HepG2 (cell line): Measurements from ENCODE around the gene ADGRG6. TPM values are rescaled to one million over a fixed set of nuclear protein-coding genes. Genes with fewer than 3 reads are reported as not detected.

ENCODE experiments used
- ARID5B ChIP-seq: IDR thresholded peaks from 2 replicates; pipeline ENCODE4 v1.4.0; 2020; ENCODE audit warnings: mild to moderate bottlenecking, missing genetic modification reagents
- CBFB ChIP-seq: sonication (generic); formaldehyde crosslinking; IDR thresholded peaks from 2 replicates; pipeline ENCODE4 v1.4.0; 2020; ENCODE audit warnings: missing genetic modification reagents
- IKZF1 ChIP-seq: fragments of 450-650 bp; IDR thresholded peaks from 2 replicates; pipeline ENCODE4 v1.7.1; 2016
- IKZF4 ChIP-seq: sonication (generic); formaldehyde crosslinking; IDR thresholded peaks from 2 replicates; pipeline ENCODE4 v1.5.1; 2020; ENCODE audit warnings: borderline replicate concordance, mild to moderate bottlenecking, low read depth, missing genetic modification reagents; ENCODE audit errors: not compliant biosample characterization
- JUNB ChIP-seq: sonication (generic); formaldehyde crosslinking; IDR thresholded peaks from 2 replicates; pipeline ENCODE4 v1.8.0; 2022; ENCODE audit warnings: missing genetic modification reagents, mild to moderate bottlenecking, borderline replicate concordance
- KLF9 ChIP-seq: IDR thresholded peaks from 2 replicates; pipeline ENCODE4 v1.6.1; 2016; ENCODE audit warnings: low read depth
- NFYC ChIP-seq: IDR thresholded peaks from 2 replicates; pipeline ENCODE4 v1.6.1; 2016; ENCODE audit warnings: missing genetic modification reagents, missing compliant biosample characterization
- RARG ChIP-seq: sonication (generic); formaldehyde crosslinking; IDR thresholded peaks from 2 replicates; pipeline ENCODE4 v1.4.0; 2020; ENCODE audit warnings: low read depth, mild to moderate bottlenecking, missing genetic modification reagents
- RERE ChIP-seq: IDR thresholded peaks from 2 replicates; pipeline ENCODE4 v1.6.1; 2016; ENCODE audit warnings: low read depth, missing genetic modification reagents, missing compliant biosample characterization
- RXRB ChIP-seq: IDR thresholded peaks from 2 replicates; pipeline ENCODE4 v1.6.1; 2016; ENCODE audit warnings: borderline replicate concordance, missing genetic modification reagents, missing compliant biosample characterization
- SATB2 ChIP-seq: sonication (generic); formaldehyde crosslinking; IDR thresholded peaks from 2 replicates; pipeline ENCODE4 v1.5.0; 2020; ENCODE audit warnings: missing genetic modification reagents
- SMC3 ChIP-seq: IDR thresholded peaks from 2 replicates; pipeline ENCODE4 v1.6.1; 2011; ENCODE audit warnings: low read length, improper control_type of control experiment
- TRAFD1 ChIP-seq: sonication (generic); formaldehyde crosslinking; IDR thresholded peaks from 2 replicates; pipeline ENCODE4 v1.5.1; 2020; ENCODE audit warnings: missing genetic modification reagents, mild to moderate bottlenecking, borderline replicate concordance
- XRCC5 ChIP-seq: fragments of 200-400 bp; formaldehyde crosslinking; optimal IDR thresholded peaks from 2 replicates; pipeline ENCODE3; 2017; ENCODE audit warnings: mild to moderate bottlenecking, low read length
- ZEB1 ChIP-seq: IDR thresholded peaks from 2 replicates; pipeline ENCODE4 v1.6.1; 2012; ENCODE audit warnings: mild to moderate bottlenecking, low read depth, inconsistent platforms; ENCODE audit not compliant: insufficient replicate concordance
- ZFP36L1 ChIP-seq: sonication (generic); formaldehyde crosslinking; IDR thresholded peaks from 2 replicates; pipeline ENCODE4 v1.8.0; 2022; ENCODE audit warnings: mild to moderate bottlenecking, missing genetic modification reagents, moderate library complexity
- ZNF350 ChIP-seq: sonication (generic); formaldehyde crosslinking; IDR thresholded peaks from 2 replicates; pipeline ENCODE4 v1.4.0; 2020; ENCODE audit warnings: mild to moderate bottlenecking, low read depth, missing genetic modification reagents, borderline replicate concordance
- ZNF496 ChIP-seq: sonication (generic); formaldehyde crosslinking; IDR thresholded peaks from 2 replicates; pipeline ENCODE4 v1.8.1; 2023; ENCODE audit warnings: mild to moderate bottlenecking, moderate library complexity, missing genetic modification reagents; ENCODE audit not compliant: insufficient replicate concordance
- ZNF552 ChIP-seq: sonication (generic); formaldehyde crosslinking; IDR thresholded peaks from 2 replicates; pipeline ENCODE4 v1.9.0; 2022; ENCODE audit warnings: missing genetic modification reagents, mild to moderate bottlenecking, borderline replicate concordance
- ZNF672 ChIP-seq: sonication (generic); formaldehyde crosslinking; IDR thresholded peaks from 2 replicates; pipeline ENCODE4 v1.8.1; 2022; ENCODE audit warnings: missing genetic modification reagents
- polyA plus RNA-seq, 8 experiments: library from polyadenylated mRNA; depleted of rRNA in 3 of 8; stranded (reverse) in 7 of 8; unstranded in 1 of 8; fragments of >200 nt; fragmentation: Illumina TruSeq in 4 of 8; extraction: Trizol in 4 of 8; gene quantifications; 2 replicates each; pipeline versions ENCODE4 v1.2.1 to v1.2.3, GENCODE V29; 2011 to 2016; ENCODE audit warnings: low read depth in 4 of 8, missing spikeins in 1 of 8, mixed read lengths in 1 of 8; ENCODE audit not compliant: insufficient read depth in 1 of 8
- total RNA-seq, 5 experiments: library from RNA; depleted of rRNA; stranded (reverse); fragments of >200 nt; fragmentation: Illumina TruSeq; extraction: Trizol; gene quantifications; 2 replicates each; pipeline ENCODE4 v1.2.3, GENCODE V29; 2016; ENCODE audit warnings: low read depth in 1 of 5

ADGRG6 gene
- total and polyA plus RNA-seq, 2 of the 13 experiments (the other 11 are each of a cell fraction or from before 2014, with no cell fraction given): 129 to 249 TPM

- TF ChIP-seq TRAFD1 (CRISPR knock-in tag) (no peak), ARID5B (peak; percentile 98), ZNF552 (CRISPR knock-in tag) (no peak), SATB2 (no peak), KLF9 (CRISPR knock-in tag) (no peak), ZEB1 (no peak), CBFB (CRISPR knock-in tag) (no peak), ZNF672 (CRISPR knock-in tag) (no peak), IKZF1 (no peak), IKZF4 (no peak), ZFP36L1 (CRISPR knock-in tag) (no peak), ZNF350 (no peak), RXRB (CRISPR knock-in tag) (peak; percentile 85), JUNB (peak; percentile 32; the same call in 1 of the 2 replicates), RERE (CRISPR knock-in tag) (0 out of 2 replicates have a peak, but pooled peaks have one; percentile 50), ZNF496 (CRISPR knock-in tag) (no peak), NFYC (CRISPR knock-in tag) (no peak), XRCC5 (no peak), SMC3 (peak; percentile 14; the same call in 1 of the 2 replicates), RARG (CRISPR knock-in tag) (no peak)
Measured at GRCh38 chr6:142349215-142349823, 47.5 kb downstream of the ADGRG6 start (continued).
